Activated CD8-positive, alpha-beta T cell treated with anti-CD3 and anti-CD28 coated beads for 36 hours (primary cell): ENCODE measurements around the gene NCKAP1. TPM values are rescaled to one million over a fixed set of nuclear protein-coding genes. Genes with fewer than 3 reads are reported as not detected.
A peak's percentile ranks its signal among the peaks of the same experiment; 100 is the strongest.

Experiments used
- ATAC-seq: fragments of 200-7000 bp; cut with Tn5 transposase; one replicate; pipeline ENCODE4 v1.10.0; 2021; ENCODE audit warnings: mild to moderate bottlenecking, moderate library complexity
- CTCF ChIA-PET: fragments of 350-600 bp; sonication (Branson Sonifier 250); formaldehyde crosslinking; loops from one replicate; lab custom pipeline; 2021; ENCODE audit warnings: antibody characterized with exemption; lab: Charles Lee
- POLR2A ChIA-PET: fragments of 350-600 bp; sonication (Branson Sonifier 250); formaldehyde crosslinking; loops from one replicate; lab custom pipeline; 2021; ENCODE audit warnings: antibody characterized with exemption; lab: Charles Lee
- DNase-seq: peaks from one replicate; pipeline ENCODE4 v3.0.0-alpha.2; 2020
- H3K27ac Mint-ChIP-seq: one replicate; pipeline ENCODE4 v1.8.0; 2021; ENCODE audit warnings: mild to moderate bottlenecking, mixed read lengths
- H3K27me3 Mint-ChIP-seq: one replicate; pipeline ENCODE4 v1.8.0; 2021; ENCODE audit warnings: mixed read lengths
- H3K36me3 Mint-ChIP-seq: one replicate; pipeline ENCODE4 v1.8.0; 2021; ENCODE audit warnings: low read depth, mixed read lengths
- H3K4me1 Mint-ChIP-seq: one replicate; pipeline ENCODE4 v1.8.0; 2021; ENCODE audit warnings: low read depth, mixed read lengths
- H3K4me3 Mint-ChIP-seq: one replicate; pipeline ENCODE4 v1.8.0; 2021; ENCODE audit warnings: mild to moderate bottlenecking, moderate library complexity, mixed read lengths
- H3K9me3 Mint-ChIP-seq: one replicate; pipeline ENCODE4 v1.8.0; 2021; ENCODE audit warnings: mixed read lengths
- CTCF ChIP-seq: fragments of 200-600 bp; IDR thresholded peaks from one replicate; pipeline ENCODE4 v1.8.0; 2022; ENCODE audit warnings: antibody characterized with exemption, mild to moderate bottlenecking
- intact Hi-C: fragments of 100-400 bp; cut with micrococcal nuclease; formaldehyde crosslinking; loops from one replicate; pipeline ENCODE4 v1.10.0; 2022
- total RNA-seq, 2 experiments: library from RNA; stranded (reverse); gene quantifications; one replicate each; pipeline ENCODE4 v1.2.3, GENCODE V29; 2021

The NCKAP1 gene
- total RNA-seq, 2 experiments from 2014 or later: 3.1 to 3.9 TPM

- peak; percentile 4 for DNase-seq
- H3K27ac Mint-ChIP-seq: no peak within 1 kb of the TSS
- intact Hi-C loops: no loop called here
Observed at GRCh38 chr2:182866461-182867406, 171.5 kb downstream of the NCKAP1 start, which contains the start of gene FRZB. Gene FRZB (minus strand): TSS chr2:182866637. CDS start chr2:182866552, 85 bp downstream.

GRCh38 chr2:182866095-182866460 lies 172.2 kb downstream of the NCKAP1 start:
- CTCF ChIA-PET: no interaction called here
- no peaks in the 10 kb centered on the region for H3K9me3 Mint-ChIP-seq
- DNase-seq: peak; percentile 4
- no peak overlapping the region for H3K27ac Mint-ChIP-seq
- no peak overlapping the region for H3K4me3 Mint-ChIP-seq
- POLR2A ChIA-PET: interaction anchor here (0.7 kb wide), 1 partner anchor 13 kb away, joined by 3 read pairs; no protein-coding TSS in a partner anchor
- no peak for TF ChIP-seq CTCF
- H3K36me3 Mint-ChIP-seq: no peaks in the 10 kb centered on the region
- H3K4me1 Mint-ChIP-seq: peaks cover 11% of the 10 kb centered on the region
- intact Hi-C loops: no loop called here
- ATAC-seq: peak; percentile 20
- H3K27me3 Mint-ChIP-seq: peaks cover 55% of the 10 kb centered on the region

More at GRCh38 chr2:182866461-182867406, 171.5 kb downstream of the NCKAP1 start, which contains the start of gene FRZB:
- Mint-ChIP-seq H3K36me3 (no peaks in the 10 kb centered on the region), H3K9me3 (no peaks in the 10 kb centered on the region), H3K27me3 (peaks cover 51% of the 10 kb centered on the region), H3K4me3 (peak within 1 kb of the TSS; percentile 32), H3K4me1 (peaks cover 11% of the 10 kb centered on the region)
- ATAC-seq: peak; percentile 24
- CTCF ChIA-PET: interaction anchor here (1.1 to 1.4 kb wide), 2 partner anchors 26 to 82 kb away, joined by 3 read pairs; no protein-coding TSS in a partner anchor
- POLR2A ChIA-PET: interaction anchor here (0.7 kb wide), 1 partner anchor 12 kb away, joined by 3 read pairs; no protein-coding TSS in a partner anchor
- TF ChIP-seq CTCF: no peak

- Mint-ChIP-seq H3K4me1 (peaks cover 11% of the 10 kb centered on the region), H3K9me3 (no peaks in the 10 kb centered on the region), H3K36me3 (no peaks in the 10 kb centered on the region), H3K4me3 (no peak overlapping the region), H3K27ac (no peak overlapping the region), H3K27me3 (peaks cover 55% of the 10 kb centered on the region)
- no peak for ATAC-seq
- TF ChIP-seq CTCF: no peak
- DNase-seq: no peak
- intact Hi-C loops: no loop called here
- POLR2A ChIA-PET: no interaction called here
- CTCF ChIA-PET: no interaction called here
Observed at GRCh38 chr2:182864949-182865570, 173.2 kb downstream of the NCKAP1 start.

- ChIA-PET POLR2A (interaction anchor here (0.5 kb wide), 1 partner anchor 1384 kb away, joined by 3 read pairs; no protein-coding TSS in a partner anchor), CTCF (no interaction called here)
- DNase-seq: no peak
- ATAC-seq: no peak
- Mint-ChIP-seq H3K36me3 (no peaks in the 10 kb centered on the region), H3K4me1 (peaks cover 11% of the 10 kb centered on the region), H3K27me3 (peaks cover 47% of the 10 kb centered on the region), H3K9me3 (no peaks in the 10 kb centered on the region), H3K27ac (no peak overlapping the region), H3K4me3 (no peak overlapping the region)
- intact Hi-C loops: no loop called here
- TF ChIP-seq CTCF: no peak
Observed at GRCh38 chr2:182863642-182864041, 174.6 kb downstream of the NCKAP1 start.
